Measurements from ENCODE around the gene IKZF2. TPM values are rescaled to one million over a fixed set of nuclear protein-coding genes. Genes with fewer than 3 reads are reported as not detected.

Gene IKZF2
- total and polyA plus RNA-seq, 9 of the 15 experiments (the other 6 are each of a cell fraction or from before 2014, with no cell fraction given), result 0.04 to 0.54 (median 0.22) TPM

GRCh38 chr2:212997526-212998020 lies 153.8 kb downstream of the IKZF2 start:
- H4K20me1 ChIP-seq (replicated peaks; ENCODE audit: control insufficient read depth, insufficient read depth, low read length), result no peaks in the 10 kb centered on the region
- FAIRE-seq (no peak), ATAC-seq (no peak), DNase-seq (ENCODE audit: extremely low read depth in 1 of 4, low spot score in 3 of 4) (no peak)
- intact Hi-C loops (cut with micrococcal nuclease), result no loop called here
- ChIA-PET CTCF (ENCODE audit: low intra/inter-chr PET ratio) (no interaction called here), POLR2A (no interaction called here)
- H3K36me3 ChIP-seq (ENCODE audit: control insufficient read depth, insufficient read depth, low read length), result no peaks in the 10 kb centered on the region
- in situ Hi-C loops (cut with MboI), result no loop called here
- H3K4me3 ChIP-seq, result no peak overlapping the region
- no peak overlapping the region for H3K4me2 ChIP-seq (ENCODE audit: insufficient read depth, low read length)
- no peak overlapping the region for H2AFZ ChIP-seq (ENCODE audit: low read depth, low read length)
- no peak overlapping the region for H3K27ac ChIP-seq (ENCODE audit: extremely low read depth, low read depth, low read length)
- no TSS peak for BruUV-seq (replicated peaks)
- 0% methylated on average over 1 of the region's 3 CpGs for WGBS (ENCODE audit: insufficient coverage, low coverage, missing lambda C conversion rate)
- no peaks in the 10 kb centered on the region for H3K79me2 ChIP-seq (ENCODE audit: control insufficient read depth, insufficient read depth, low read length)
- H3K9me3 ChIP-seq (replicated peaks; ENCODE audit: control insufficient read depth, insufficient read depth, low read depth, low read length), result no peaks in the 10 kb centered on the region
- no peaks in the 10 kb centered on the region for H3K27me3 ChIP-seq (ENCODE audit: control insufficient read depth in 2 of 2, insufficient read depth in 2 of 2, low read length in 2 of 2)
- H3K9ac ChIP-seq (ENCODE audit: insufficient read depth in 1 of 2, low read depth in 2 of 2, low read length in 2 of 2), result no peak overlapping the region
- no peaks in the 10 kb centered on the region for H3K9me1 ChIP-seq (ENCODE audit: control insufficient read depth, insufficient read depth, low read length)
- H3K4me1 ChIP-seq (replicated peaks in 1 of 2; ENCODE audit: control insufficient read depth in 2 of 2, insufficient read depth in 2 of 2, low read length in 2 of 2), result no peaks in the 10 kb centered on the region
- no peak for TF ChIP-seq ILK (tag; IDR thresholded peaks at IDR 0.05; ENCODE audit: borderline replicate concordance, low read depth)
- TF ChIP-seq JUNB (CRISPR knock-in tag; conservative IDR thresholded peaks at IDR 0.05), result no peak
- TF ChIP-seq RUNX1 (IDR thresholded peaks at IDR 0.05; ENCODE audit: low read depth), result no peak
- no peak for TF ChIP-seq MTA3 (IDR thresholded peaks at IDR 0.05; ENCODE audit: borderline replicate concordance)
- no peak for TF ChIP-seq ZNF324 (CRISPR knock-in tag; IDR thresholded peaks at IDR 0.05)
- no peak for TF ChIP-seq SAP30 (IDR thresholded peaks at IDR 0.05; ENCODE audit: borderline replicate concordance, insufficient read depth, low read depth, low read length, poor library complexity, severe bottlenecking)
- TF ChIP-seq PYGO2 (tag; IDR thresholded peaks at IDR 0.05), result no peak
- no peak for TF ChIP-seq STAT5B (CRISPR knock-in tag; IDR thresholded peaks at IDR 0.05)
- TF ChIP-seq, protein P1, sequence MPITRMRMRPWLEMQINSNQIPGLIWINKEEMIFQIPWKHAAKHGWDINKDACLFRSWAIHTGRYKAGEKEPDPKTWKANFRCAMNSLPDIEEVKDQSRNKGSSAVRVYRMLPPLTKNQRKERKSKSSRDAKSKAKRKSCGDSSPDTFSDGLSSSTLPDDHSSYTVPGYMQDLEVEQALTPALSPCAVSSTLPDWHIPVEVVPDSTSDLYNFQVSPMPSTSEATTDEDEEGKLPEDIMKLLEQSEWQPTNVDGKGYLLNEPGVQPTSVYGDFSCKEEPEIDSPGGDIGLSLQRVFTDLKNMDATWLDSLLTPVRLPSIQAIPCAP (CRISPR knock-in tag; IDR thresholded peaks at IDR 0.05; ENCODE audit: borderline replicate concordance), result no peak
- no peak for TF ChIP-seq SPI1 (IDR thresholded peaks at IDR 0.05; ENCODE audit: borderline replicate concordance, low read depth, low read length)
- TF ChIP-seq KLF6 (CRISPR knock-in tag; IDR thresholded peaks at IDR 0.05; ENCODE audit: borderline replicate concordance), result no peak
- TF ChIP-seq, protein P2, sequence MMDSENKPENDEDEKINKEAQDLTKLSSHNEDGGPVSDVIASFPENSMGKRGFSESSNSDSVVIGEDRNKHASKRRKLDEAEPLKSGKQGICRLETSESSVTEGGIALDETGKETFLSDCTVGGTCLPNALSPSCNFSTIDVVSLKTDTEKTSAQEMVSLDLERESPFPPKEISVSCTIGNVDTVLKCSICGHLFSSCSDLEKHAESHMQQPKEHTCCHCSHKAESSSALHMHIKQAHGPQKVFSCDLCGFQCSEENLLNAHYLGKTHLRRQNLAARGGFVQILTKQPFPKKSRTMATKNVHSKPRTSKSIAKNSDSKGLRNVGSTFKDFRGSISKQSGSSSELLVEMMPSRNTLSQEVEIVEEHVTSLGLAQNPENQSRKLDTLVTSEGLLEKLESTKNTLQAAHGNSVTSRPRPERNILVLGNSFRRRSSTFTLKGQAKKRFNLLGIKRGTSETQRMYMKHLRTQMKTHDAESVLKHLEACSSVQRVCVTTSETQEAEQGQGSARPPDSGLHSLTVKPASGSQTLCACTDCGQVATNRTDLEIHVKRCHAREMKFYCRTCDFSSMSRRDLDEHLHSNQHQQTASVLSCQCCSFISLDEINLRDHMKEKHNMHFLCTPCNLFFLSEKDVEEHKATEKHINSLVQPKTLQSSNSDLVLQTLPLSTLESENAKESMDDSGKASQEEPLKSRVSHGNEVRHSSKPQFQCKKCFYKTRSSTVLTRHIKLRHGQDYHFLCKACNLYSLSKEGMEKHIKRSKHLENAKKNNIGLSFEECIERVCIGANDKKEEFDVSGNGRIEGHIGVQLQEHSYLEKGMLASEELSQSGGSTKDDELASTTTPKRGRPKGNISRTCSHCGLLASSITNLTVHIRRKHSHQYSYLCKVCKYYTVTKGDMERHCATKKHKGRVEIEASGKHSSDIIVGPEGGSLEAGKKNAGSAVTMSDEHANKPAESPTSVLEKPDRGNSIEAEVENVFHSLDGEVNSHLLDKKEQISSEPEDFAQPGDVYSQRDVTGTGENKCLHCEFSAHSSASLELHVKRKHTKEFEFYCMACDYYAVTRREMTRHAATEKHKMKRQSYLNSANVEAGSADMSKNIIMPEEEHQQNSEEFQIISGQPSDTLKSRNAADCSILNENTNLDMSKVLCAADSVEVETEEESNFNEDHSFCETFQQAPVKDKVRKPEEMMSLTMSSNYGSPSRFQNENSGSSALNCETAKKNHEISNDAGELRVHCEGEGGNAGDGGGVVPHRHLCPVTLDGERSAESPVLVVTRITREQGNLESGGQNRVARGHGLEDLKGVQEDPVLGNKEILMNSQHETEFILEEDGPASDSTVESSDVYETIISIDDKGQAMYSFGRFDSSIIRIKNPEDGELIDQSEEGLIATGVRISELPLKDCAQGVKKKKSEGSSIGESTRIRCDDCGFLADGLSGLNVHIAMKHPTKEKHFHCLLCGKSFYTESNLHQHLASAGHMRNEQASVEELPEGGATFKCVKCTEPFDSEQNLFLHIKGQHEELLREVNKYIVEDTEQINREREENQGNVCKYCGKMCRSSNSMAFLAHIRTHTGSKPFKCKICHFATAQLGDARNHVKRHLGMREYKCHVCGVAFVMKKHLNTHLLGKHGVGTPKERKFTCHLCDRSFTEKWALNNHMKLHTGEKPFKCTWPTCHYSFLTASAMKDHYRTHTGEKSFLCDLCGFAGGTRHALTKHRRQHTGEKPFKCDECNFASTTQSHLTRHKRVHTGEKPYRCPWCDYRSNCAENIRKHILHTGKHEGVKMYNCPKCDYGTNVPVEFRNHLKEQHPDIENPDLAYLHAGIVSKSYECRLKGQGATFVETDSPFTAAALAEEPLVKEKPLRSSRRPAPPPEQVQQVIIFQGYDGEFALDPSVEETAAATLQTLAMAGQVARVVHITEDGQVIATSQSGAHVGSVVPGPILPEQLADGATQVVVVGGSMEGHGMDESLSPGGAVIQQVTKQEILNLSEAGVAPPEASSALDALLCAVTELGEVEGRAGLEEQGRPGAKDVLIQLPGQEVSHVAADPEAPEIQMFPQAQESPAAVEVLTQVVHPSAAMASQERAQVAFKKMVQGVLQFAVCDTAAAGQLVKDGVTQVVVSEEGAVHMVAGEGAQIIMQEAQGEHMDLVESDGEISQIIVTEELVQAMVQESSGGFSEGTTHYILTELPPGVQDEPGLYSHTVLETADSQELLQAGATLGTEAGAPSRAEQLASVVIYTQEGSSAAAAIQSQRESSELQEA (IDR thresholded peaks at IDR 0.05; ENCODE audit: low read depth), result no peak
- TF ChIP-seq HCFC1 (IDR thresholded peaks at IDR 0.05; ENCODE audit: low read depth, low read length), result no peak
- no peak for TF ChIP-seq CBX8 (IDR thresholded peaks at IDR 0.05; ENCODE audit: borderline replicate concordance, extremely low read depth, low read depth, low read length, poor library complexity, severe bottlenecking)
- TF ChIP-seq PHB (CRISPR knock-in tag; IDR thresholded peaks at IDR 0.05), result no peak
